Psoas muscle (tissue), 8 donors: ENCODE data around the gene COMP. TPM values are rescaled to one million over a fixed set of nuclear protein-coding genes. Genes with fewer than 3 reads are reported as not detected.

Experiments
- ATAC-seq, 4 donors: fragments of 200-7000 bp; cut with Tn5 transposase; one replicate each; pipeline ENCODE4 v1.9.1; 2020; ENCODE audit warnings: moderate library complexity in 3 of 4, mild to moderate bottlenecking in 2 of 4
- DNase-seq, 2 donors: peaks; one replicate each; pipeline ENCODE4 v3.0.0-alpha.2; 2020
- H3K27ac ChIP-seq: fragments of 200-600 bp; one replicate; pipeline ENCODE4 v1.8.0; 2022
- H3K27me3 ChIP-seq, 3 donors: fragments of 200-600 bp in 1 of 3; one replicate each; pipeline versions ENCODE4 v1.6.1 to v1.8.0; 2013 to 2022; ENCODE audit warnings: low read length in 2 of 3, mild to moderate bottlenecking in 2 of 3, moderate library complexity in 1 of 3; ENCODE audit not compliant: insufficient read depth in 3 of 3
- H3K36me3 ChIP-seq, 2 donors: fragments of 200-600 bp in 1 of 2; one replicate each; pipeline versions ENCODE4 v1.6.1 to v1.8.0; 2013 to 2022; ENCODE audit warnings: low read depth in 1 of 2, mild to moderate bottlenecking in 1 of 2, moderate library complexity in 1 of 2; ENCODE audit not compliant: insufficient read depth in 1 of 2
- H3K4me1 ChIP-seq: fragments of 200-600 bp; one replicate; pipeline ENCODE4 v1.8.0; 2022
- H3K4me3 ChIP-seq: fragments of 200-600 bp; one replicate; pipeline ENCODE4 v1.8.0; 2022; ENCODE audit warnings: mild to moderate bottlenecking
- H3K9me3 ChIP-seq: fragments of 200-600 bp; one replicate; pipeline ENCODE4 v1.8.0; 2022
- WGBS, 3 donors: extraction: QIAGEN DNeasy Blood & Tissue Kit; methylation state at CpG; one replicate each; pipeline versions ENCODE4 v1.1.6 to v1.1.7; 2013; 5-methylcytosine and 5-hydroxymethylcytosine counted together
- intact Hi-C, 2 donors: fragments of 100-400 bp; cut with DNase I; formaldehyde crosslinking; loops; one replicate each; pipeline versions ENCODE4 v1.11.0 to v1.14.2; 2022
- polyA plus RNA-seq, 3 donors: library from polyadenylated mRNA; stranded (reverse); fragments of 200-250 nt; gene quantifications; one replicate each; pipeline ENCODE4 v1.2.3, GENCODE V29; 2013
- total RNA-seq, 4 donors: library from RNA; stranded (reverse); fragmentation: NEBNext Ultra II Directional in 2 of 4; extraction: Animal tissue kit (Norgen Biotek cat#: 25700) in 2 of 4; gene quantifications; one replicate each; pipeline versions ENCODE4 v1.2.1 to v1.2.4, GENCODE V29; 2021 to 2023
- TF ChIP-seq, protein P1 (sequence below): fragments of 200-600 bp; IDR thresholded peaks from one replicate; pipeline ENCODE4 v1.8.0; 2022; ENCODE audit warnings: antibody characterized with exemption
- donor health status: healthy with polysubstance abuse.
- donor health status: DM: no; HTN: no; CAD: no; lungs with moderate emphysema.
- donor health status: Bipolar disorder and iron deficiency.
- donor health status: healthy.
- donor health status: DM: yes; HTN: yes; CAD: no.
- donor health status: DM: no; HTN: no; CAD: no.
- donor health status: DM: no; HTN: no; CAD: no.
- donor health status: DM: yes; HTN: yes; CAD: no.

The COMP gene
- total and polyA plus RNA-seq, 7 donors, result 0.10 to 1.8 (median 0.84) TPM; not detected in 1

GRCh38 chr19:18750295-18750970 lies 40.7 kb downstream of the COMP start:
- ATAC-seq, result no peak
- Histone ChIP-seq H3K4me1 (no peaks in the 10 kb centered on the region), H3K36me3 (peaks cover 0 to 36% of the 10 kb centered on the region in 2 donors), H3K27ac (no peak overlapping the region), H3K9me3 (no peaks in the 10 kb centered on the region), H3K27me3 (no peaks in the 10 kb centered on the region), H3K4me3 (no peak overlapping the region)
- no peak for DNase-seq
- WGBS, 3 donors, result 90 to 95% (median 94%) methylated on average over 19 of the region's 19 CpGs
- TF ChIP-seq, protein P1, sequence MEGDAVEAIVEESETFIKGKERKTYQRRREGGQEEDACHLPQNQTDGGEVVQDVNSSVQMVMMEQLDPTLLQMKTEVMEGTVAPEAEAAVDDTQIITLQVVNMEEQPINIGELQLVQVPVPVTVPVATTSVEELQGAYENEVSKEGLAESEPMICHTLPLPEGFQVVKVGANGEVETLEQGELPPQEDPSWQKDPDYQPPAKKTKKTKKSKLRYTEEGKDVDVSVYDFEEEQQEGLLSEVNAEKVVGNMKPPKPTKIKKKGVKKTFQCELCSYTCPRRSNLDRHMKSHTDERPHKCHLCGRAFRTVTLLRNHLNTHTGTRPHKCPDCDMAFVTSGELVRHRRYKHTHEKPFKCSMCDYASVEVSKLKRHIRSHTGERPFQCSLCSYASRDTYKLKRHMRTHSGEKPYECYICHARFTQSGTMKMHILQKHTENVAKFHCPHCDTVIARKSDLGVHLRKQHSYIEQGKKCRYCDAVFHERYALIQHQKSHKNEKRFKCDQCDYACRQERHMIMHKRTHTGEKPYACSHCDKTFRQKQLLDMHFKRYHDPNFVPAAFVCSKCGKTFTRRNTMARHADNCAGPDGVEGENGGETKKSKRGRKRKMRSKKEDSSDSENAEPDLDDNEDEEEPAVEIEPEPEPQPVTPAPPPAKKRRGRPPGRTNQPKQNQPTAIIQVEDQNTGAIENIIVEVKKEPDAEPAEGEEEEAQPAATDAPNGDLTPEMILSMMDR, result no peak
- intact Hi-C loops, result no loop called here

DNA sequence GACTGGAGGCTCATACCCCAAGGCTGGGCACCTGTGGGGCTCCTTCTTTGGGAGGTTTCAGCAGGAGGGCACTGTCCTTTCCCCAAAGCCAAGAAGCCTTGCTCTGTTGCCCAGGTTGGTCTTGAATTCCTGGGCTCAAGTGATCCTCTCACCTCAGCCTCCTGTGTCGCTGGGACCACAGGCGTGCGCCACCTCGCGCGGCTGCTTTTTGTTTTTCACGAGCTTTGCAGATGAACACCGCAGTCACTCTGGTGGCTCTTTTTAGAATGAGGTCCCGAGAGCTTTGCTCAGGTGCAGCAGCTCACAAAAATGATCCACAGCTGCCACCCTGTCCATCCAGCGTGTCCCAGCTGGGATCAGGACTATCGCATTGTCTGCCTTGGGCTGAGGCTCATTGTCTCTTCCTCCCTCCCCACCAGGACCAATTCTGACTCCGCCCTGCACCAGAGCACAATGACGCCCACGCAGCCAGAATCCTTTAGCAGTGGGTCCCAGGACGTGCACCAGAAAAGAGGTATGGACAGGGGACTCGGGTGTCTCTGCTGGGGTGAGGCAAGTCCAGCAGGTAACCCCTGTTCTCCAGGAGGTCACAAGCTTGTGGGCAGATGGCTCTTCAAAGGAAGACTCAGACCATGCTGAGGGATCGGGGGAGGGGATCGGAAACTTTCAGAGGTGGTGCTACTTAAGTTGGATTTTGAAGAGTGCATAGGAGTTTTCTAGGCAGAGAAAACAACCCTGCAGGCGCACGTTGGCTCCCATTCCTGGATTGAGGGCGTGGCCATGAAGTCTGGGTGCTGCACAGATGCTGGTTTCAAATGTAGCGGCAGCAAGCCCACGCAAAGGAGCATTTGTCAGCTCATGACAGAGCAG lies 41.5 kb downstream of the COMP start:
- 92 to 97% (median 95%) methylated on average over 23 of the region's 23 CpGs for WGBS, 3 donors
- ATAC-seq (no peak), DNase-seq (no peak)
- Histone ChIP-seq H3K36me3 (peaks cover 0 to 36% of the 10 kb centered on the region in 2 donors), H3K27me3 (no peaks in the 10 kb centered on the region), H3K27ac (no peak overlapping the region), H3K4me3 (no peak overlapping the region), H3K9me3 (no peaks in the 10 kb centered on the region), H3K4me1 (no peaks in the 10 kb centered on the region)
- intact Hi-C loops, result no loop called here
- TF ChIP-seq, protein P1, result no peak

DNA sequence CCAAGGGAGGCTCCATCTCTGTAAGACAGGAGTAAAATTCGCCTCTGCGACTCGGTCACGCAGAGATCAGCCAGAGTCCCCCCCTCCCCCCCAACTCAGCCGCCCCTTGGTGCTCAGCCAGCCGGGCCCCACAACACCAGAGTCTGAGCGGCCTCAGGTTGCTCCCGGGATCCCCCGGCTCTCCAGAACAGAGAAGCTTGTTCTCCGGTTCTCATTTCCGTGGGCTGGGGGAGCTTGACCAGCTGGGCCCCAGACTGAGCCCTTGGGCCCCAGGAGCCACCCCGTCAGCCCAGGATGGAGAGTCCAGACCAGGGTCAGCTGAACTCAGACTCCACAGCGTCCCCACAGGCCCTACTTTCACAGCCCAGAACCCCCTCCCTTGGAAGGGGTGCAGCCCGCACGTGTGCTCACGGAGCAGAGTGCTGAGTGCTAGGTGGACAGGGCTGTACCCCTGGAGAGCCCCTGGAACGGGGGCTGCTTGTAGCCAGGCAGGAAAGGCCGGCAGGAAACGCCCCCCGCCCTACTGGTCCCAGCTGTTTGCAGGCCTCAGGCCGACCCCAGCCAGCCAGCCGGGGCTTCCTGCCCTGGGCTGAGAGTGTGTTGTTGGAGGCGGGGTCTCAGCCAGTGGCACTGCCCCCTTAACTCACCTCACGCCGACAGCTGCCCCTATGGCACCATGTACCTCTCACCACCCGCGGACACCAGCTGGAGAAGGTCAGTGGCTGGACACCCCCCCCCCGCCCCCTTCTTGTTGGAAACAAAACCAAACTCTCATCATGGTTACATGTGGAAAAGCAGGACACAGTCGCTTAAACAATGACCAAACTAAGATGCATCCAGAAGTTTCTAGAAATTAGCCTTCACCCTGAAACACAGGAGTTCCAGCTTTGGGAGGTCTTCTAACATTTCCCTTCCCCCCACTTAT lies 44.4 kb downstream of the COMP start:
- Histone ChIP-seq H3K36me3 (peaks cover 0 to 17% of the 10 kb centered on the region in 2 donors), H3K4me1 (no peaks in the 10 kb centered on the region), H3K4me3 (no peak overlapping the region), H3K27ac (no peak overlapping the region), H3K9me3 (no peaks in the 10 kb centered on the region), H3K27me3 (no peaks in the 10 kb centered on the region)
- intact Hi-C loops, result no loop called here
- TF ChIP-seq, protein P1, result no peak
- ATAC-seq (no peak), DNase-seq (no peak)
- WGBS, 3 donors, result 63 to 74% (median 69%) methylated on average over 25 to 29 of the region's 29 CpGs

GRCh38 chr19:18745931-18746330 lies 45.2 kb downstream of the COMP start:
- 82 to 91% (median 90%) methylated on average over 5 of the region's 5 CpGs for WGBS, 3 donors
- Histone ChIP-seq H3K9me3 (no peaks in the 10 kb centered on the region), H3K4me3 (no peak overlapping the region), H3K27ac (no peak overlapping the region), H3K4me1 (no peaks in the 10 kb centered on the region), H3K27me3 (no peaks in the 10 kb centered on the region), H3K36me3 (peaks cover 0 to 12% of the 10 kb centered on the region in 2 donors)
- ATAC-seq (no peak), DNase-seq (no peak)
- TF ChIP-seq, protein P1, result no peak
- intact Hi-C loops, result no loop called here
